Measurements from ENCODE around the gene LMOD2.

The LMOD2 gene

GRCh38 chr7:123658023-123658422 is 2.4 kb downstream of the LMOD2 start:
- no peak overlapping the region for H3K4me3 ChIP-seq (ENCODE audit: low read length)
- H3K79me2 ChIP-seq (ENCODE audit: low read length) = no peaks in the 10 kb centered on the region
- no peak overlapping the region for H2AFZ ChIP-seq (ENCODE audit: low read length)
- no peak overlapping the region for H3K9ac ChIP-seq (ENCODE audit: low read length)
- no peaks in the 10 kb centered on the region for H3K36me3 ChIP-seq (replicated peaks; ENCODE audit: insufficient read depth, low read length)
- no peak overlapping the region for H3K27ac ChIP-seq (ENCODE audit: low read length)
- no peak overlapping the region for H3K4me2 ChIP-seq (ENCODE audit: low read depth, low read length)
- no peaks in the 10 kb centered on the region for H3K4me1 ChIP-seq (ENCODE audit: low read length)
- H3K9me3 ChIP-seq (replicated peaks; ENCODE audit: insufficient read depth, low read length) = no peaks in the 10 kb centered on the region
- TF ChIP-seq EZH2 (optimal IDR thresholded peaks at IDR 0.05; ENCODE audit: low read depth, low read length) = no peak
- TF ChIP-seq EZH2phosphoT487 (IDR thresholded peaks at IDR 0.05; ENCODE audit: low read length) = no peak
- TF ChIP-seq CTCF (IDR thresholded peaks at IDR 0.05; ENCODE audit: low read length) = no peak
- no peak for DNase-seq
- no peaks in the 10 kb centered on the region for H3F3A ChIP-seq (ENCODE audit: insufficient read depth, low read length)
- no peaks in the 10 kb centered on the region for H3K9me2 ChIP-seq (replicated peaks; ENCODE audit: insufficient read depth, low read length)
- H3K27me3 ChIP-seq (replicated peaks; ENCODE audit: insufficient read depth, low read length) = no peaks in the 10 kb centered on the region
- H4K20me1 ChIP-seq (ENCODE audit: insufficient read depth, low read length) = no peaks in the 10 kb centered on the region

GRCh38 chr7:123660514-123661354 is 5.1 kb downstream of the LMOD2 start:
- H3K4me2 ChIP-seq (ENCODE audit: low read depth, low read length) = no peak overlapping the region
- H3K27ac ChIP-seq (ENCODE audit: low read length) = no peak overlapping the region
- no peak overlapping the region for H3K4me3 ChIP-seq (ENCODE audit: low read length)
- no peak for DNase-seq
- H3K79me2 ChIP-seq (ENCODE audit: low read length) = no peaks in the 10 kb centered on the region
- H3F3A ChIP-seq (ENCODE audit: insufficient read depth, low read length) = no peaks in the 10 kb centered on the region
- no peaks in the 10 kb centered on the region for H4K20me1 ChIP-seq (ENCODE audit: insufficient read depth, low read length)
- no peaks in the 10 kb centered on the region for H3K4me1 ChIP-seq (ENCODE audit: low read length)
- H3K9me3 ChIP-seq (replicated peaks; ENCODE audit: insufficient read depth, low read length) = no peaks in the 10 kb centered on the region
- H3K9ac ChIP-seq (ENCODE audit: low read length) = no peak overlapping the region
- H2AFZ ChIP-seq (ENCODE audit: low read length) = no peak overlapping the region
- H3K27me3 ChIP-seq (replicated peaks; ENCODE audit: insufficient read depth, low read length) = no peaks in the 10 kb centered on the region
- no peak for TF ChIP-seq CTCF (IDR thresholded peaks at IDR 0.05; ENCODE audit: low read length)
- TF ChIP-seq EZH2phosphoT487 (IDR thresholded peaks at IDR 0.05; ENCODE audit: low read length) = no peak
- TF ChIP-seq EZH2 (optimal IDR thresholded peaks at IDR 0.05; ENCODE audit: low read depth, low read length) = no peak
- no peaks in the 10 kb centered on the region for H3K36me3 ChIP-seq (replicated peaks; ENCODE audit: insufficient read depth, low read length)
- H3K9me2 ChIP-seq (replicated peaks; ENCODE audit: insufficient read depth, low read length) = no peaks in the 10 kb centered on the region

- Histone ChIP-seq H3K4me3 (ENCODE audit: low read length) (no peak overlapping the region), H2AFZ (ENCODE audit: low read length) (no peak overlapping the region), H3K4me1 (ENCODE audit: low read length) (no peaks in the 10 kb centered on the region), H4K20me1 (ENCODE audit: insufficient read depth, low read length) (no peaks in the 10 kb centered on the region), H3K4me2 (ENCODE audit: low read depth, low read length) (no peak overlapping the region), H3F3A (ENCODE audit: insufficient read depth, low read length) (no peaks in the 10 kb centered on the region), H3K36me3 (replicated peaks; ENCODE audit: insufficient read depth, low read length) (no peaks in the 10 kb centered on the region), H3K9ac (ENCODE audit: low read length) (no peak overlapping the region), H3K9me2 (replicated peaks; ENCODE audit: insufficient read depth, low read length) (no peaks in the 10 kb centered on the region), H3K9me3 (replicated peaks; ENCODE audit: insufficient read depth, low read length) (no peaks in the 10 kb centered on the region), H3K79me2 (ENCODE audit: low read length) (no peaks in the 10 kb centered on the region), H3K27ac (ENCODE audit: low read length) (no peak overlapping the region), H3K27me3 (replicated peaks; ENCODE audit: insufficient read depth, low read length) (no peaks in the 10 kb centered on the region)
- TF ChIP-seq EZH2phosphoT487 (IDR thresholded peaks at IDR 0.05; ENCODE audit: low read length) (no peak), EZH2 (optimal IDR thresholded peaks at IDR 0.05; ENCODE audit: low read depth, low read length) (no peak), CTCF (IDR thresholded peaks at IDR 0.05; ENCODE audit: low read length) (no peak)
- DNase-seq = no peak
Observed at GRCh38 chr7:123661765-123662164, 6.1 kb downstream of the LMOD2 start.
